ENCODE results near the gene VPS37B.

- no peak for TF ChIP-seq CTCF (IDR thresholded peaks at IDR 0.05; ENCODE audit: extremely low read depth in 1 of 2, insufficient read depth in 1 of 2, low read depth in 1 of 2, low read length in 2 of 2)
- TF ChIP-seq POLR2AphosphoS5 (IDR thresholded peaks at IDR 0.05; ENCODE audit: insufficient read depth, low read depth, low read length), result no peak
- no peak for TF ChIP-seq MAX (IDR thresholded peaks at IDR 0.05; ENCODE audit: insufficient read depth, insufficient read length)
- no peak for TF ChIP-seq EZH2 (IDR thresholded peaks at IDR 0.05; ENCODE audit: borderline replicate concordance, low read depth, low read length, severe bottlenecking)
Observed at GRCh38 chr12:122937622-122938091, 41.7 kb upstream of the VPS37B start.
